HG03442 (cell line): Measurements from ENCODE around the gene UNC5B.
"Not testable (repeated sequence)": the region's sequence is repeated elsewhere in the genome, so short reads cannot be mapped to it uniquely, and the experiment has no call there.

Experiments used
- ATAC-seq: cut with Tn5 transposase; IDR thresholded peaks from one replicate; pipeline ENCODE4 v1.9.1; 2021; ENCODE audit warnings: mild to moderate bottlenecking, moderate library complexity; ENCODE audit not compliant: unreplicated experiment

UNC5B gene

DNA sequence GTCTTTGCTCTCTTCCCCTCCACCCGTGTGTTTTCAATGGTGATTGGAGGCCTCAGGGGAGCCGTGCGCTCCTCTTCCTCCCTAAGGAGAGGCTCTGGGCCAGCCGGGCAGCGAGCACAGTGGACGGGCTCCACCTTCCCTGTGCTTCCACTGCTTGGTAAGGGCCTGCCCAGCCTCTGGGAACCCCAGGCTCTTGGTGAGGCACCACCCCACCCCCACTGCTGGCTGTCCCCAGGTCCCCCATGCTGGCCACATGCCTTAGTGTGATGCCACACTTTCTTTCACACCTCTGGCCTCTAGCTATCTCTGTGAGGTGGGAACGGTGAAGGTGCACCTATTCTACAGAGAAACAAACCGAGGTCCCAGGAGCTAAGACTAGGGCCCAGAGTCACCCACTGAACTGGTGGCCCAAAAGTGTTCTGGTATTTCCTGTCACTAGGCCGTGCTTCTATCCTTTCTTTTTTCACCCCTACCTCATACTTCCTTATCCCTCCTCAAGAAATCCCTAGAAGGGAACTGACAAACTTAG is 53.3 kb downstream of the UNC5B start:
- ATAC-seq = no peak

DNA sequence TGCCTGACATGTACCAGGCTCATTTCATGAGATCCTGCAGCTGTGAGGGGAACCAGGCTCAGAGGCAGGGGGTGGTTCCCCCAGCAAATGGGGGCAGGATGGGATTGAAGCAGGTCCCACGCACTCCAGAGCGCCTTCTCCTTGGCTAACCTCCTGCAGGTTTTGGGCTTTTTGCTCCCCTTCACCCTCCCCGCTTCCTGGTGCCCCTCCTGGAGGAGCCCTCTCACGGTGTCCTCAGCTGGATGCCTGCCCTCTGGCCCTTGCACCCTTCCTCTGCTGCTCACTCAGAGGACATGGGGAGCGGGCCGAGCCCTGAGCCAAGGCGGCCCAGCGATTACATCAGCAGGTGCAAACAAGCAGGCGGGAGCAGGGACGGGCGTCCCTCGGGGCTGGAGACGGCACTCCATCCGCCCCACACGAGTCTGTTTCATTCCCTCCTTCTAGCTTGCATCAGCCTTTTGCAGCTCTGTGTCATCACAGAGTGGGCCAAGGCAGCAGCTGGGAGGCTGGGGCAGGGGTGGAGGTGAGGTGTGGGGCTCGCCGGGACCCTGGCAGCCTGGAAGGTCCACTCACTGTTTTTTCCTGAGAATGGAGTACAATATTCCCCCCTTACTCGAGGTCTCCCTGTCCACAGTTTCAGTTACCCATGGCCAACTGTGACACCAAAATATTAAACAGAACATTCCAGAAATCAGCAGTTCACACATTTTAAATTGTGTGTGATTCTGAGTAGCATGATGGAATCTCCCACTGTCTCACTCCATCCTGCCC is 54.0 kb downstream of the UNC5B start:
- ATAC-seq = no peak

DNA sequence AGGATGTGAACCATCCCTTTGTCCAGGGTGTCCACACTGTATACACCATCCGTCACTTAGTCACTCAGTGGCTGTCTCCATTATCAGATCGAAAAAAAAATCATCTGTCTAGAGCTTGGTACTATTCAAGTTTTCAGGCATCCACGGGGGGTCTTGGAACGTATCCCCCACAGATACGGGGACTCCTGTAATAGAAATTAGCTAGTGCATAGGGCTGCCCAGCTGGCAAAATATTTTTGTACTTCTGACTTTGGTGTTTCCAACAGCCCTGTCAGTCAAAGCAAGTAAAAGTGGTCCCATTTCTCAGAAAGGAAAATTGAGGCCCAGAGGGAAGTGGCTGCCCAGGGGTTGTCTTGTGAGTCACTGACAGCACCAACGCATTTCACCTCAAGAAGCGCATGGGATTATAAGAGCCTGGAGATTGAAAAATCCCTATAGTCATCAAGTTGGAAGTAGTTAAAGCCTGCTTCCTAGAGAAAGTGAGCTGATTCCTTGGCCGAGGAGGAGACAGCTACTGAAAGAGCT is 54.6 kb downstream of the UNC5B start:
- ATAC-seq = no peak

DNA sequence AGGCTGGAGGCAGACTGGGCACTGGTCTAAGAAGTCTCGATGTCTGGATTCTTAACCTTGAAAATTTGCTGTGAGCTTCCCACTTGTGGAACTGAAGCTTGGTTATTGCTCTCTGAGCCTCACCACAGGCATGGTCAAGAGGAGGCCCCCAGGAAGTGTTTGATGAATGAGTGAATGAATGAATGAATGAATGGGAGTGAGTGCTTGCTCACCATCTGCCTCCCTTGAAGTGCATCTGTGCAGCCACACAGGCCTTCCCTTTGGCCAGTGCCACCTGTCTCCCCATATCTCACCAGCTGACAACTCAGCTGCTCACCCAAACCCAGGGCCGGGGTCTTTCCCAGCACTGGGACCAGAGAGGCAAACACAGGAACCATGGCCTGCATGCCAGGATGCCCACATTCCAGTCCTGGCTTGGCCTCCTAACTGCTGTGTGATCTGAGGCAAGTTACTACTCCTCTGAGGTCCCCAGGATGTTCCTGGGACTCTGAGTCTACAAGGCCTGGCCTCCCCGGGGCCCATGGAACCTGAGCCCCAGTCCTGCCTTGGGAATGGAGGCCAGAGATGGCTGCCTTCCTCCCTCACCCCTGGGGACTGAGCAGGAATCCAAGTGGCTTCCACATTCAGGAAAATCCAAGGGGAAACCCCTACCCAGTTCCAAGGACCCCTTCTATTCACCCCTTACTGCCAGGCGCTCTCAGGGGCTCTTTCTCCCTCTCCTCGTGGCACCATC is 55.3 kb downstream of the UNC5B start:
- no peak for ATAC-seq

DNA sequence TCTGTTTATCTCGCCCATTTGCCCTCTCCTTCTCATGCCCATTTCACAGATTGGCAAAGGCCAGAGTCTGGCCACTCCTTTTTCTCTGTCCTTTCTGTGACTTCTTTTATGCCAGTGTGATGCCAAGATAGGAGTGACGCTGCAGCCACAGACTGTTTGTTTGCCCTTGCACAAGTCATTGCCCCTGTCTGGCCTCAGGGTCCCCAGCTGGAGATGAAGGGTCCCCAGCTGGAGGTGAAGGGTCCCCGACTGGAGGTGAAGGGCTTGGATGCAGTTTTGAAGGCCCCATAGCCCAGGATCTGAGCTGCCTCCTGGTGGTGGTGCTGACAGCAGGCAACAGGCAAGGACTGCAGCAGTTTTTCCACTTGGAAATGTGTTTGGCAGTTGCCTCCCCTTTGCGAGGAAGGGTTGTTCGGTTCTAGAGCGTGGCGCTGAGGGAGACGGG is 55.9 kb downstream of the UNC5B start:
- no peak for ATAC-seq

DNA sequence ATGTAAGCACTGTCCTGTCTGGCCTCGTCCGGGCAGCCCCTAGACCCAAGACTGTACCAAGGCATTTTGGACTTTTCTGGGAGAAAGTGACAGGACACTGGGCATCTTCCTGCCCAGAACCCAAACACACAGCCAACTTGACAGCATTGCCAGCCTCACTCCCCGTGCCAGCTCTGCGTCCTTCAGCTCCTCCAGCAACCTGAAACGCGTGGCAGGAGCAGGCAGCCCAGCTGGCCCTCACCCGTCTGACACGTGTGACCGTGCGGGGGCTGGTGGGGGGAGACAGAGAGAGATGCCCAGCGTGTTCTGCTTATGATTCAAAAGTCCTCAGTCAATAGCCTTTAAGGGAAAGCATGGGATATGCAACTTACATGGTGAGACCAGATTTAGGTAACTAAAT is 56.4 kb downstream of the UNC5B start:
- no peak for ATAC-seq

DNA sequence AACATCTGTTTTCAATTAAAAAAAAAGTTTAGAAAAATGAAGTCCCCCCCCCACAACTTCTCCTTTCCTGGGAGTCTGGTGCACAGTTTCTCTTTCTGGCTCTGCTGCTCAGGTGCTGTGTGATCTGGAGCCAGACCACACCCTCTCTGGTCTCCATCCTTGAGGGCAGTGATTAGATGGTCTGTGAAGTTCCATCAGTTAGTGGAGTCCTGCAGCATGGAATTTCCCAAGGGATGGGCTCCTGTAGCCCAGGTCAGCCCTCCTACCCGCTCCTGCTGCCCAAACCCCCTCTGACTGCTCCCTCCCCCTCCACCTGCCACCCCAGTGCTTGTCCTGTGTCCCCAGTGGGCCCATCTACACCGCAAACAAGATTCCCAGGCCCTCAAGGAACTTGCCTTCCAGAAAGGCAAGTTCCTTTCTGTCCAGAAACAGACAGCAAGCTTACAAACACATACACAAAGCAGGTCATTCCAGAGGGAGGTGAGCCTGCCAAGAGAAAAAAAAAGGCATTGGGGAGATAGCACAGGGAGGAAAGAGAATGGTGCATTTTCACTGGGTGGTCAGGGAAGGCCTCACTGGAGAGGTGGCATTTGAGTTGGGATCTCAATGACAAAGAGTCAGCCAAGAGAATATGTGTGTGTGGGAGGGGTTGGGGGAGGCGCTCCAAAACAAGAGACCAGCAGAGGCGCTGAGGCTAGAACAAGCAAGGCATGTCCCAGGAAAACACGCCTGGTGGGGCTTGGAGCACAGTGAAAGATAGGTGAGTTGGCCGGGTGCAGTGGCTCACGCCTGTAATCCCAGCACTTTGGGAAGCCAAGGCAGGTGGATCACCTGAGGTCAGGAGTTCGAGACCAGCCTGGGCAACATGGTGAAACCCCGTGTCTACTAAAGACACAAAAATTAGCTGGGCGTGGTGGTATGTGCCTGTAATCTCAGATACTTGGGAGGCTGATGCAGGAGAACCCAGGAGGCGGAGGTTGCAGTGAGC is 57.2 kb downstream of the UNC5B start:
- no peak for ATAC-seq

DNA sequence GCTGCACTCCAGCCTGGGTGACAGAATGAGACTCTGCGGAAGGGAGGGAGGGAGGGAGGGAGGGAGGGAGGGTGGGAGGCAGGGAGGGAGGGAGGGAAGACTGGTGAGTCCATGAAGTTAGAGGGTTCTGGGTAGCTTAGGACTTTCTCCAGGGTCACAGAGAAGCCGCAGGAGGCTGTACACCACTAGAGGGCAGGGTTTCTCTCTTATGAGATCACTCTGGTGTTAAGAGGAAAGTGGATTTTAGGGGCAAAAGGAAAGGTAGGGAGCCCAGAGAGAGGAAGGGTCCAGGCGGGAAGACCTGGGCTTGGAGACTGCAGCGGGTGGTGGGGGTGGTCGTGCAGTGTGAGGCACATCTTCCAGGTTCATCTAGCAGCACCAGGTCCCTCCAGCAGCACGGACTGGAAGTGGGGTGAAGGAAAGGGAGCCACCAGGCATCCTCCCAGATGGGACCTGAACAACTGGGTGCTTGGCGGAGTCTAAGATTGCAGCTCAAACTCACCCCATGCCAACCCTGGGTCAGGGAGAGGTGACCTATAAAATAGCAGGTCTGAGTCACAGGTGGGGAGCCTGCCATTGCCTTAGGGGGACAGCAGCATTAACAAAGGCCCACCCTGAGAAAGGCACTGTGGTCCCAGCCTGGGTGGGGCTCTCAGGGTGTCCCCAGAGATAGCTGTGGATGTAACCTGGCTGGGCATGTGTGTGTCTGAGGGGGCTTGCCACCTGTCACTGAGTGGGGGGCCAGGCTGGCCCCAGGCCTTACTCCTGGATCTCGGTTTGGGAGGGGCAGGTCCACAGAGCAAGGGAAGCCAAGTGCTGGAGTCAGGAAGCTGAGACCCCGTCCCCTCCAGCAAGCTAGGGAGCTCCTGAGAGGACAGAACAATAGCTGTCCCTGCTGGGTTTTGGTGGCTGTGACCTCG is 58.2 kb downstream of the UNC5B start:
- ATAC-seq = no peak

DNA sequence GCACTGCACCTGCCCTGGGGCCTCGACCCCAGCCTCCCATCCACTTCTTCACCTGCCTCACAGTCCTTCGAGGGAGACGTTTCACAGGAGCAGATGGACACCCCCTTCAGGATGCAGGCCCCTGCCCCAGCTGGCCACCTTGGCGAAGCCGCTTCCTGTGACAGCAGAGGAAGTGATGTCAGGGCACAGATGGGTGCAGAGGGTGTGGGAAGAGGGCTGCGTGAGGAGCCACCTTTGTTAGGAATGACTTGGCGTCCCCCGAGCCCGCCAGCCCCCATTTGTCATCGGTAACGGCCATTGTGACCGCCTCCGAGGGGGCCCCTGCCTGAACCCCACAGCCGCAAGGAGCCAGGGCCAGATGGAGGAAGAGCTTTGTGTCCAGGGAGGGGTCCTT is 59.3 kb downstream of the UNC5B start:
- ATAC-seq = no peak

DNA sequence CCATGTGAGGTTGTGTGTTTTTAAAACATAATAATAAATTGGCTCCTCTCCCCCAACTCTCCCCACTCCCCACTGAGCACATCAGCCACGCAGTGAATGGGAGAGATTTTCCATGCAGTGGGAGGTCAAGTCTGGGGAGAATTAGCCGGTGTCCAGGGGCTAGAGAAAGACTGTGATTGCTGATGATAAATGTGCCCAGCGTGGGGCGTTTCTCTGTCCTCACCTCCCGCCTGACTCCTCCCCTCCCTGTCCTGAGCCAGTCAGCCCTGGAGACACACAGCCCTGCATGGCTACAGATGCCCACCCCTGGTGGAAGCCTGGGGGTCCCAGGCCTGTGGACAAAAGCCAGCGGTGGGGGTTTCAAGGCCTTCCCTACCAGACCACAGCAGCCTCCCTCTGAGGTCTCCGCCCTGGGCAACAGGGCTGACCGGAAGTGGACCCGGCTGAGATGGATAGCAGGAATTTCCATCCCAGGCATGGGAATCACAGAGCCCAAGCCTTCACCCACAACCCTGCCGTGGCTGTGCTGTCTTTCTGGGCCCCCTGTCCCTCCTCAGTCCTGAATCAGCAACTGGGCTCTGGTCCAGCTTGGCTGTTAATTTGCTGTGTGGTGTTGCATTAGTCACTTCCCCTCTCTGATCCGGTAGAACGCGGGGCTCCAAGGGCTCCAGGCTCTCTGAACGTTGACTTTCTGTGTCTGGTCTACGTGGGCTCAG is 59.8 kb downstream of the UNC5B start:
- no peak for ATAC-seq

DNA sequence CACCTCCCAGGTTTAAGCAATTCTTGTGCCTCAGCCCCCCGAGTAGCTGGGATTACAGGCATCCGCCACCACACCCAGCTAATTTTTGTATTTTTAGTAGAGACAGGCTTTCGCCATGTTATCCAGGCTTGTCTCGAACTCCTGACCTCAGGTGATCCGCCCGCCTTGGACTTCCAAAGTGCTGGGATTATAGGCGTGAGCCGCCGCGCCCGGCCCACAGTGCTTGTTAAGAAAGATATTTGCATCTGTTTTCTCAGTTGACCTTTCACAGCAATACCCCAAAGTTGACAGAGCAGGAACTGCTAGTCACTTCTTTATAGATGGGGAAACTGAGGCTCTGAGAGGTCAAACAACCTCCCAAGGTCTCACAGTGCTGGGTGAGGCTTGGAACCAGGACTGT is 60.6 kb downstream of the UNC5B start:
- ATAC-seq = not testable (repeated sequence)

DNA sequence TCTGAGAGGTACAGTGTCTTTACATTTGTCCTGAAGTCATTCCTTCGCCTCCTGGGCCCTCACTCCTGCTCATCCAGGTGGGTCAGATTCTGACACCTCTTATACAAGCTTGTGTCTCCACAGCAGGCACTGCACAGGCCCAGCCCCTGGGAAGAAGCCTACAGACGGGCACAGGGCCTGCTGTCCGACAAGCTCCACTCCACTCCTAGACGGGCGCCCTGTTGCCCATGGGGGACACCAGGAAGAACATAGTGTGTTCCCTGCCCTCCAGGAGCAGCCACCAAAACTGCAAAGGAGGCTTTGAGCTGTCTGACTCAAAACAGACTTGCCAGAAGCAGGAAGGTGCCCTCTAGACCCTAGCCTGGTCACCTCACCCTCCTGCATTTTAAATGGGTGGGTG is 61.1 kb downstream of the UNC5B start:
- ATAC-seq = no peak

DNA sequence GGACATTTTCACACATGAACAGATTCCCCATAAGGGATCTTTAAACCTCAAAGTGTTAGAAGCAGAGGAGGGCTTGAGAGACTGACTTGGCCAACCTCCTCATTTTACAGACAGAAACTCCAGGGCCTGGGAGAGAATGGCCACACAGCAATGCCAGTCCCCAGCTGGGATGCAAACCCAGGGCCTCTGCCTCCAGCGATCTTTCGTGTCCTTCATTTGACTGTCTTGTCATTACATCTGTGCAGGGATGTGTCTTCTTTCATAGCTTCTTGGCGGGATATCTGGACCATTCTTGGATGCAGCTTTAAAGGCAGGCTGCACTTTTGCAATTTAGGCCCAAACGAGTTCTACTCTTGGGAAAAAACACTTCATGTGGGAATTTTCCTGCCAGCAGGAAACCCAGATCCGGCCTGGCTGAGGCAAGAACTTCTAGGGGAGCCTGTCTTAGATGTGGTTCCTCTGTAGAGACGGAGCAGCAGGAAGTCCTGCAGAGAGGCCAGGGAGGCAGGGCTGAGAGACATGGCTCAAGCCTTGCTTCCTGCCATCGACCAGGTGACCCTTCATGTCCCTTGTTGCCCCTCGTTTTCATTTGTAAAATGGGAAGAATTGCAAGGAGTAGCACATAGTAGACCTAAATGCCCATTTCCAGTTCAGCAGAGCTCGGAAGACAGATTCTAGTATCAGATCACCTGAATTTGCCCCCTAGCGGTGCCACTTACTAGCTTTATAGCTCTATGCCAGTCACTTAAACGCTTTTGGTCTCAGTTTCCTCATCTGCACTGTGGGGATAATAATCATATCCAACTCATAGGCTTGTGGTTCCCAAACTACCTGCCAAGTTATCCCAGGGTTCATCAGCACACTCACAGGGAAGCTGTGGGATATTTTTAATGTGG is 62.8 kb downstream of the UNC5B start:
- ATAC-seq = no peak

DNA sequence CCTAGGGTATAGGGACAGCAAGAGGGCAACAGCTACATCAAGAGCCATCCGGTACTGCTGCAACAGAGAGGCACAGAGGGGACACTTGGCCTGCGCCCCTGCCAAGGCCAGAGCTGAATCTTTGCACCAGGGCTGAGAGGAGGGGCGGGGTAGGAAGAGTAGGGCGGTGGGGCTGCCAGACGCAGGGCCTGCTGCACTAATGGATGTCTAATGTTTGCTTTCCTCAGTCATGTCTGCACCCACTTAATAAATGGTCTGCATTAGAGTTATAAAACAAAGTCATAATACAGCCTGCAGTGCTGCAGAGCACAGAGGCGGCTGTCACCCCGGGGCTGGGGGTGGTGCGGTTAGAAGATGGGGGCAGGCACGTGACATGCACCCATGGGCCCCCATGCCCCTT is 64.5 kb downstream of the UNC5B start:
- ATAC-seq = no peak

DNA sequence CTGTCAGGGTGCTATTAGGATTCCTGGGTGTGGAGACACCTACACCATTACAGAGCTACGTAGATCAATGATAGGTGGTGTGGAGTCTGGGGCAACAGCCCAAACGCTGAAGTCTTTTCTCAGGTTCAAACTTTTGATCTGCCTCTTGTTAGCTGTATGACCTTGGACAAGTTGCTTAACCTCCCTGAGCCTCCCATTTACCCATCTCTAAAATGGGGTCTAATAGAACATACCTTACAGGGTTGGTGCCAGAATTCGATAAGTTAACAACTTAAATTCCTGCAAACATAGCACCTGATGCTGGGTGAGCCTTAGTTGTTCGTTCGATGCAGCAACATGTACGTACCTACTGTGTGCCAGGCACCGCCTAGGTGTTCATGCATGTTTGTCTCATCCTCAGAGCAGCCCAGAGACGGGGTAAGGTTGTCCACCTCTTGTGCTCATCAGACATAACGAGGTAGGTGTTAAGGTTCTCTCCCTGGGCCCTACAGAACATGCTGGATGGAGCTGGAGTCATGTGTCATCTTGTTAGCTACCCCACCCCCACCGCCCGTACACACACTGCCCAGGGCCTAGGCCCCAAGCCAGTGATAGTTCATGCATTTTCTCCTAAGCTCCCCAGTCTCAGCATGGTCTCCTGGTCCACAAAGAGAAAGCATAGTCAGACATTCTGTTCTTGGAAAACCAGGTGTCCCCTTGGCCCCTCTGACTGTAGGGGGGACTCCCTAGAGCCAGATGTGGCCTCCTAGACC is 65.7 kb downstream of the UNC5B start:
- no peak for ATAC-seq

DNA sequence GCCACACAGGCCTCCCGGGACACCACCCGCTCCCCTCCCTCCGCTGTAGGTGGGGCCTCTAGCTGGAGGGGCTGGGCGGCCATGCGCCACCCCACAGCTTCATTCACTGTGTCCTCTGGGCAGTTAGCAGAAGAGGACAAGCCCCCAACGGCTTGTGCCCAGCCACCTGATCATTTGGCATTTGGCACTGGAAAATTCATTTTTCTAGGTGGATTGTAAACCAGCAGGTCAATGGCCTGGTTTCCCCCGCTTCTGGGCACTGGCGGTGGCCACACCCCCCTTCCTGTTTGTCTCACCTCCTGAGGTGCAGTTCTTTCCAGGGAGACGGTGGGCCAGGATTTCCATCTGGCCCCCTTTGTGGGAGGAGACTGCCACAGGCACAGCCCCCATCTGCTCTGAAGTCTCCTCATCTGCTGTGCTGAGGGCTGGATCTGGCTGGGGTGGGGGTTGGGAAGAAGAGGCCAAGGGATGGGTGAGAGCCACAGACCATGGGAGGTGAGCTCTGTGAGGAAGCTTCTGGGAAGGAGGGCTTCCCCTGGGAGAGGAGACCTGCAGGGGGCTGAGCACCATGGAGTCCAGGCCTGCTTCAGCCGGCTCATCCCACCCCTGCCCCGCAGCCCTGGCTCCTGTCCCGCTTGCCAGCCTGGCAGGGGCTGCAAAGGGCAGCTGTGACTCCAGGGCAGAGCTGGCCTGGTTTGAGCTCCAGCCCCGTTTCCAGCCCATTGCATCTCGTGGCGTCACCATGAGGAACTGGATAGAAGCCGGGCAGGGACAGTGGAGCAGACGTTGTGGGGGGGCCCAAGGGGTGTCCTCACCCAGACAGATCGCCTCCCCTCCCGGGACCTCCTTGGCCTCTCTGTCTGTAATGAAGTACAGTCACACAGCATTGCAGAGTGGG is 66.6 kb downstream of the UNC5B start:
- ATAC-seq = no peak
